LNCaP clone FGC (cell line): ENCODE measurements around the gene PTCHD4.

ENCODE experiments used
- DNase-seq: peaks from one replicate; pipeline ENCODE4 v3.0.0-alpha.2; 2011; ENCODE audit warnings: low read depth
- H3K4me3 ChIP-seq: 2 replicates; pipeline ENCODE4 v1.5.1; 2011; ENCODE audit warnings: mild to moderate bottlenecking, low read depth, low read length, control low read depth
- CTCF ChIP-seq: IDR thresholded peaks from 2 replicates; pipeline ENCODE4 v1.5.1; 2012; ENCODE audit warnings: mild to moderate bottlenecking; ENCODE audit not compliant: control insufficient read depth, insufficient read depth; ENCODE audit errors: extremely low read depth

PTCHD4 gene

GRCh38 chr6:48071833-48072232 lies 39.2 kb downstream of the PTCHD4 start:
- TF ChIP-seq CTCF: no peak
- DNase-seq: no peak
- H3K4me3 ChIP-seq: no peak overlapping the region

- DNase-seq: no peak
- TF ChIP-seq CTCF: no peak
- H3K4me3 ChIP-seq: no peak overlapping the region
These were observed 41.7 kb downstream of the PTCHD4 start for GRCh38 chr6:48069280-48069679.

GRCh38 chr6:48068278-48069251 lies 42.4 kb downstream of the PTCHD4 start:
- TF ChIP-seq CTCF: no peak
- H3K4me3 ChIP-seq: no peak overlapping the region
- no peak for DNase-seq

GRCh38 chr6:48067886-48068277 lies 43.1 kb downstream of the PTCHD4 start:
- DNase-seq: no peak
- no peak overlapping the region for H3K4me3 ChIP-seq
- TF ChIP-seq CTCF: no peak

GRCh38 chr6:48067148-48067712 lies 43.8 kb downstream of the PTCHD4 start:
- no peak overlapping the region for H3K4me3 ChIP-seq
- DNase-seq: no peak
- no peak for TF ChIP-seq CTCF

- DNase-seq: no peak
- no peak for TF ChIP-seq CTCF
- H3K4me3 ChIP-seq: no peak overlapping the region
These were observed 49.6 kb downstream of the PTCHD4 start for GRCh38 chr6:48061265-48061990.
